ENCODE data around the gene PARP8.
"Not testable (repeated sequence)": the region's sequence is repeated elsewhere in the genome, so short reads cannot be mapped to it uniquely, and the experiment has no call there.

The PARP8 gene

GRCh38 chr5:50666261-50667022 lies at the start of gene PARP8:
TSS of gene PARP8 (plus strand) at chr5:50666637. CDS start at chr5:50667096, 459 bp downstream.
- peak; percentile 43 for DNase-seq

GRCh38 chr5:50623666-50624065 lies 42.8 kb upstream of the PARP8 start:
- no peak for DNase-seq

- DNase-seq, result peak; percentile 54
These were observed 31.6 kb upstream of the PARP8 start for GRCh38 chr5:50634866-50635265.

GRCh38 chr5:50637576-50637975 lies 28.9 kb upstream of the PARP8 start:
- DNase-seq, result not testable (repeated sequence)

- DNase-seq, result no peak
These were observed 19.8 kb upstream of the PARP8 start for GRCh38 chr5:50646591-50646990.

- no peak for DNase-seq
These were observed 18.7 kb upstream of the PARP8 start for GRCh38 chr5:50647726-50648125.

GRCh38 chr5:50653946-50654345 lies 12.5 kb upstream of the PARP8 start:
- no peak for DNase-seq

- DNase-seq, result no peak
These were observed 11.2 kb upstream of the PARP8 start for GRCh38 chr5:50655067-50655809.

- no peak for DNase-seq
These were observed 10.6 kb upstream of the PARP8 start for GRCh38 chr5:50655810-50656205.

- no peak for DNase-seq
These were observed 9.4 kb upstream of the PARP8 start for GRCh38 chr5:50657044-50657443.

GRCh38 chr5:50658246-50658645 lies 8.2 kb upstream of the PARP8 start:
- no peak for DNase-seq

GRCh38 chr5:50663636-50664035 lies 2.8 kb upstream of the PARP8 start:
- no peak for DNase-seq

GRCh38 chr5:50665091-50665490 lies 1.3 kb upstream of the PARP8 start:
- DNase-seq, result no peak

- peak; percentile 28 for DNase-seq
These were observed 655 bp upstream of the PARP8 start for GRCh38 chr5:50665761-50666202.

GRCh38 chr5:50667023-50667652 lies 701 bp downstream of the PARP8 start:
- no peak for DNase-seq

- peak; percentile 82 for DNase-seq
These were observed 1.5 kb downstream of the PARP8 start for GRCh38 chr5:50667653-50668595.

GRCh38 chr5:50668636-50669035 lies 2.2 kb downstream of the PARP8 start:
- DNase-seq, result not testable (repeated sequence)

GRCh38 chr5:50672663-50673062 lies 6.2 kb downstream of the PARP8 start:
- no peak for DNase-seq

- DNase-seq, result not testable (repeated sequence)
These were observed 7.0 kb downstream of the PARP8 start for GRCh38 chr5:50673444-50673843.

GRCh38 chr5:50675385-50675784 lies 8.9 kb downstream of the PARP8 start:
- no peak for DNase-seq

GRCh38 chr5:50679554-50679953 lies 13.1 kb downstream of the PARP8 start:
- DNase-seq, result not testable (repeated sequence)

- no peak for DNase-seq
These were observed 18.3 kb downstream of the PARP8 start for GRCh38 chr5:50684721-50685120.

- no peak for DNase-seq
These were observed 21.1 kb downstream of the PARP8 start for GRCh38 chr5:50687548-50687947.
